ENCODE results near the gene PPTC7.

DNA sequence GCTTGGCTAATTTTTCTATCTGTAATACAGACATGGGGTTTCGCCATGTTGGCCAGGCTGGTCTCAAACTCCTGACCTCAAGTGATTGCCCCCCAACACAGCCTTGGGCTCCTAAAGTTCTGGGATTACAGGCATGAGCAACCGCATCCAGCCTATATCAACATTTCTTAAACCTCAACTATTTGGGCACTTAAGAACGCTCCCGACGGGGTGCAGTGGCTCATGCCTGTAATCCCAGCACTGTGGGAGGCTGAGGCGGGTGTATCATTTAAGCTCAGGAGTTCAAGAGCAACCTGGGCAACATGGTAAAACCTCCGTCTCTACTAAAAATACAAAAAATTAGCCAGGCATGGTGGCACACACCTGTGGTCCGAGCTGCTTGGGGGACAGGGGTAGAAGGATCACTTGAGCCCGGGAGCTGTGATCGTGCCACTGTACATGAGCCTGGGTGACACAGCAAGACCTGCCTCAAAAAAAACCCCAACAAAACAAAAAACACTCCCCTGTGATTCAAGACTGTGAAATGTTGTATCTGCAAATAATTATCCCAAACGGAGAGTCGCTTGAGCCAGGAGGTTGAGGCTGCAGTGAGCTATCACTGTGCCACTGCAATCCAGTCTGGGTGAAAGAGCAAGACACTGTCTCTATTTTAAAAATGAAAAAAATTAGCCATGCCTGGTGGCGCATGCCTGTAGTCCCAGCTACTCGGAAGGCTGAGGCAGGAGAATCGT lies 21.5 kb downstream of the PPTC7 start:
- TF ChIP-seq, protein P1, sequence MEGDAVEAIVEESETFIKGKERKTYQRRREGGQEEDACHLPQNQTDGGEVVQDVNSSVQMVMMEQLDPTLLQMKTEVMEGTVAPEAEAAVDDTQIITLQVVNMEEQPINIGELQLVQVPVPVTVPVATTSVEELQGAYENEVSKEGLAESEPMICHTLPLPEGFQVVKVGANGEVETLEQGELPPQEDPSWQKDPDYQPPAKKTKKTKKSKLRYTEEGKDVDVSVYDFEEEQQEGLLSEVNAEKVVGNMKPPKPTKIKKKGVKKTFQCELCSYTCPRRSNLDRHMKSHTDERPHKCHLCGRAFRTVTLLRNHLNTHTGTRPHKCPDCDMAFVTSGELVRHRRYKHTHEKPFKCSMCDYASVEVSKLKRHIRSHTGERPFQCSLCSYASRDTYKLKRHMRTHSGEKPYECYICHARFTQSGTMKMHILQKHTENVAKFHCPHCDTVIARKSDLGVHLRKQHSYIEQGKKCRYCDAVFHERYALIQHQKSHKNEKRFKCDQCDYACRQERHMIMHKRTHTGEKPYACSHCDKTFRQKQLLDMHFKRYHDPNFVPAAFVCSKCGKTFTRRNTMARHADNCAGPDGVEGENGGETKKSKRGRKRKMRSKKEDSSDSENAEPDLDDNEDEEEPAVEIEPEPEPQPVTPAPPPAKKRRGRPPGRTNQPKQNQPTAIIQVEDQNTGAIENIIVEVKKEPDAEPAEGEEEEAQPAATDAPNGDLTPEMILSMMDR (IDR thresholded peaks at IDR 0.05 in 4 of 5, conservative IDR thresholded peaks at IDR 0.05 in 1 of 5) = no peak
- no peak for TF ChIP-seq POLR2A (IDR thresholded peaks at IDR 0.05)
